HG03354 (cell line): ENCODE results near the gene FOXP4.

Experiments
- ATAC-seq: cut with Tn5 transposase; IDR thresholded peaks from one replicate; pipeline ENCODE4 v1.9.1; 2021; ENCODE audit warnings: mild to moderate bottlenecking; ENCODE audit not compliant: unreplicated experiment, poor library complexity, severe bottlenecking

Gene FOXP4

DNA sequence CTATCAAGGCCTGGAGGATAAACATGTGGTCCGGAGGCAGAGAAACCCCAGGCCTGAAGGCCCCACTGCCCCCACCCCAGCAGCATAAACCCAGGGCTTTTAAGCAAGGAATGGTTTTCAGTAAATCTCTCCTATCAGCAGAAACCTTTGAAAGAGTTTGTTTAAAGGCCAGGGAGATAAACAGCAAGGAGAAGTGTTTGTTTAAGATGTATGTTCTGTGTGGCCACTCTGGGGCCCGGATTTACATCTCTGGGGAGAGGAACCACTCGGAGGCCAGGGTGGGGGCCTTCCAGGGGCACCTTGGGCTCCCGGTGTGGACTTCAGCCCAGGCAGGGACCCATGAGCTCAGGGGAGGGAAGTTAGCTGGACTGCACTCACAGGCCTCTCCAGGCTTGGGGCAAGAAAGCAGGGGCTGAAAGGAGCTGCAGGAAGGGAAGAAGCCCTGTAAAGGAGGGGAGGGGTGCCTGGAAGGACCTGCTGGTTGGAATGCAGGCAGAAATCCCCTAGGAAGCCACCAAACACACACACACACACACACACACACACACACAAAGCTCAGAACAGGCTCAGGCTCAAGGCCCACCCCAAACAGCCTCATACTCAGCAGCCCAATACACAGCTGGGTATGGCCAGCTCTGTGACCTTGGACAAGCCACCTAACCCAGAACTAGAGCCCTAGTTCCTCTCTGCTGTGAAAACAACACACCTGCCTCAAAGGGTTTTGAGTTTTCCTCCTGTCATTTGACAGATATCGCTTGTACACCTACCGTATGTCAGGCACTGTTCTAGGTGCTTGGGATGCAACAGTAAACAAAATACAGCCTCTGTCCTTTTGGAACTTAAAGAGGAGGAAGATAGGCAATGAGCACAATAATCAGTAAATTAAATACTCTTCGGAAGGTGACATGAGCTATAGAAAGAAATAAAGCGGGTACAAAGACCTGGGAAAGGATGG, 26.2 kb upstream of the FOXP4 start:
- no peak for ATAC-seq

DNA sequence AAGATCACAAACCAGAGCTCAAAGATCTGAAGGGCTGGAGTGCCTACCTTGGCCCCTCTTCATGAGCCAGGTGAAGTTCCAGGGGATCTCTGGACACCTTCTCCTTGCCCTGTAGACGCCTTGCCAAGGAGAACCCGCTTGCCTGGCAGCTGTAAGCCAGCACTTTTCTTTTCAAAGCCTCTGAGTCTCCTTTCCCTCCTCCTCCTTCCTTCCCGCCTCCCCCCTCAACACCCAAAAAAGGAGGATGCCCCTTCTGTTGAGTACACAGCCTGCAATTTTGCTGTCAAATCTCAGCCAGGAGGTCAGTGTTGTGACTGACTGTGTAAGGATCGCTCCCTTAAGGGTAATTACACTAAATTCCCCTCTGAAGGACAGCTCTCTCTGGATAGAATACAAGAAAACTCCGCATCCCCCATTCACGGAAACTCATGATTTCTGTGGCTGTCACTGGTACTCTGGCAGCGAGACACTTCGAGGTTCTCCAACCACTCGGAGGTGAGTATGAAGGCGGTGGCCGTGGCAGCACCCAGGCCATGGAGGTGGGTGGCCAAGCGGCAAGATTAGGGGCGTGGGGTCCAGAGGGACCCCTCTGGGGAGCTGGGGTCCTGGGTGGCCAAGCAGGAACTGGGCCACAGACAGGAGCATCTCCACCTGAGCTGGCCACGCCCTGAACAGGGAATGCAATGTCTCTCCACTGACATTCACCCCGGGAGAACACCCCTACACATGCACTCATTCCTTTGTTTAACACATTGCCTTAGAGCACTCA, 23.2 kb upstream of the FOXP4 start:
- no peak for ATAC-seq

DNA sequence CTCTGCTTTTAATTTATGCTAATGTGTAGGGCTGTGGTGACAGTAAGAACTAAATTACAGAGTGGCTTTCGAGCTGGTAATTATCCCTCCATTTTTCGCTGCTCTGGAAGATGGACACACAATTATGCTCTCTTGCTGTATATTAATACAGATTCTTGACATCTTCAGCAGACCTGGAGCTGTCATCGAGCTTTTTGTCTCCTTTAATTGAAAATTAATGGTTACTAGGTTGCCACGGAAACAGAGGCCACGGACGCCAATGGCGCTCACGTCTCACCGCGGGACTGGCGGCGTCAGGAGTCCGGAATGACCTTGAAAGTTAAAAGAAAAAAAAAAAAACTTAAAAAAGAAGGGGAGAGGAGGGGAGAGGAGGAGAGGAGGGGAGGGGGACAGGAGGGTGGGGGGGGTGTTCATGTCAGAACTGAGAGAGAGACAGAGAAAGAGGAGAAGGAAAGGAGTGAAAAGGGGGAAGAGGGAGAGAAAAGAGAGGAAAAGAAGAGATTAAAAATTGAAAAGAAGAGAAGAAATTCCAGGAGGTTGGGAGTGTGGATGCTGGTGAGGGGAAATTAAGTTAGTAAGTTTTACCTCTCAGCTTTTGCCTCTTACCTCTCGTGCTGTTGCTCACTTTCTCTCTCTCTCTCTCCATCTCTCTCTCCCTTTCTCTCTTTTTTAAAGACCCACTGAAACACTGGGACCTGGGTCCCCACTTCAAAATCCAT, 22.1 kb upstream of the FOXP4 start:
- no peak for ATAC-seq

DNA sequence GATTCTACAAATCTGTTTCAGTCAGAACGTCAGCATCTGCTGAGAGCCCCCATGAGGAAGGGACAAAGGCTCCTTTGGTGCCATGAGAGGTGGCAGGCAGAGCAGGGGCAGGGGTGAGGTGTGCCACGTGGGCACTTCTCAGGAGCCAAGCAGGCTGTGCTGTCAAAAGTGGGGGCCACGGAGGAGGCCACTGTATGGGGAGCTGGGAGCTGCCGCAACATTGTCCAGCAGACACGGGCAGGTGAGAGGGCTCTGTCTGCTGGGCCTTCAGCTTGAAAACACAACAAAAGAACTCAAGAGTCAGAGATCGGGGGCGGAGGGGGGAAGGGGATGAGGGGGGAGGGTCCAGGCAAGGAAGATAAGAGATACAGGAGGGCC, 21.6 kb upstream of the FOXP4 start:
- no peak for ATAC-seq

DNA sequence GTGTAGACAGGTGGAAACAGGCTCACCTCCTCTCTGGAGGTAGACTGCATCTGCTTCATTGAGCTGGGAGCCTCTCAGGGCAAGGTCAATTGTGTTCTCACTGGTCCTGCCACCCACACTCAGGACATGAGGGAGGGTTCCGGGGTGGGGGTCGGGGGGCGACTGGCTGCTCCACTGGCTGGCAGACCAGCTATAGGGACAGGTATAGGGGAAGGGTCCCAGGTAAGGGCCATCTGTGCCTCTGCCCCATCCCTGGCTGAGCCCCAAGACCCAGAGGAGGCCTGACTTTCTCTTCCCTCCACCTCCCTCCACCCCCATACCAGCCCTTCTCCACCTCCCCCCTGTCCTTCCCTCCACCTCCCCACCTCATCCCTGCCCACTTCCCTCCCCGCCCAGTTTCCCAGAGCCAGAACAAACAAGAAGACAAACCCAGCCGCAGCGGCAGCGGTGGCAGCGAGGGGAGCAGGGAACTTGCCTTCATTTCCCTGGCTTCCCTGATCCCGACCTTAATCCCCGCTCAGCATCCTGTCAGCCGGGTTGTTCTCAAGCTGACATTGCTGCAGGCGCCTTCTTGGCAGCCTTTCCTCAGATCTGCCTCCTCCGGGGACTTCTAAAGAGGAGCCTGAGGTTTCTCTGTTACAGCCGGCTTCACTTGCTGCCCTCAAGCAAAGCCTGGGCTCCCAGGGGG, 18.3 kb upstream of the FOXP4 start:
- no peak for ATAC-seq

DNA sequence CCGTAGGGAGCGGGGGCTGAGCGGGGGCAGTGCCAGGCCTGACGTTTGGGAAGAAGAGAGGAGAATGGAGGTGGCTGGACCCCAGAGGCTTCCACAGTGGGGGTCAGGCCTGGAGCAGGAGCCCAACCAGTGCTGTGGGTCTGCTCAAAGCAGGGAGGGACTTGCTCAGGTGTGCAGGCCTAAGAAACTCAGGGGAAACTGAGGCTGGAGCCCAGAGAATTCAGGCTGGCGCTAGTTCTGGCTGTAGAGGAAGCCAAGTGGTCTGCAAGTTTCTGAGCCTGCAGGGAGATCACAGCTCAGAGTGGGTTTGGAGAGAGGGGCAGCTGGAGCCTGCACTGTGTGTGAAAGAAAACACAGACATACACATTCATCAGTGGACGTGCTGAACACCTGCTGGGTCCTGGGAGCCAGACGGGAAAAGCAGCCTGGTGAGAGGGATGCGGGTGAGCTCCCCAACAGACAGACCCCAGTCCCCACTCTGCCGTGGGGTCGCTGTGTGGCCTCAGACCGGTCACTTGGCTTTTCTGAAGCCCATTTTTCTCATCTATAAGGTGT, 17.7 kb upstream of the FOXP4 start:
- no peak for ATAC-seq

DNA sequence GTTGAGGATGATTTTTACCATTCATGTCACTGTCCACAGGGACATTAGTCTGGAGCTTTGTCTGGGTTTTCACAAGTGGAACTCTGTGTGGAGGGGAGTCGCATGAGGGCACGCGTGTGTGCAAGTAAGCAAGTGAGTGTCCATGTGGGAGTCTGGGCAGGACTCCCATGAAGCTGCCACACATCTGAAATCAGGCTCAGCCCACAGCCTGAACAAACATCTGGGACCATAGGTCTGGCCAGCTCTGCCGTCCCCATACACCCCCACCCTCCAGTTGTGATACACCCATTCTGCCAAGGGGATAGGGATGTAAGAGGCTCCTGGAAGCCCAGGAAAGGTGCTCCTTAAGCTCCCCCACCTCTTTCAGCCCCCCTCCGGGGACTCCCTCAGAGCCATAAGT, 17.1 kb upstream of the FOXP4 start:
- ATAC-seq: no peak

DNA sequence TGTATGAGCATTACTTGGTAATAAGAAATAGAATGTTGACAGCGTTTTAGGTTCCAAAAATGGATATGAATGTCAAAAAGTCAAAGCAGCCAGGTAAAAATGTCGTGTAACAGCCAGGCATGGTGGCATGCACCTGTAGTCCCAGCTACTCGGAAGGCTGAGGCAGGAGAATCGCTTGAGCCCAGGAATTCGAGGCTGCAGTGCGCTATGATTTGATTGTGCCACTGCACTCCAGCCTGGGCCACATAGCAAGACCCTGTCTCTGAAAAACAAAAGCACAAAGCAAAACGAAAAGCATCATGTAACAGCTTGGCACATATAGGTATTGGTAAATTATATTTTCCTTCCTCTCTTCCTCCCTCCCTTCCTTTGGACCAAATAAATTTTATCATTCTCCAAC, 16.2 kb upstream of the FOXP4 start:
- no peak for ATAC-seq

DNA sequence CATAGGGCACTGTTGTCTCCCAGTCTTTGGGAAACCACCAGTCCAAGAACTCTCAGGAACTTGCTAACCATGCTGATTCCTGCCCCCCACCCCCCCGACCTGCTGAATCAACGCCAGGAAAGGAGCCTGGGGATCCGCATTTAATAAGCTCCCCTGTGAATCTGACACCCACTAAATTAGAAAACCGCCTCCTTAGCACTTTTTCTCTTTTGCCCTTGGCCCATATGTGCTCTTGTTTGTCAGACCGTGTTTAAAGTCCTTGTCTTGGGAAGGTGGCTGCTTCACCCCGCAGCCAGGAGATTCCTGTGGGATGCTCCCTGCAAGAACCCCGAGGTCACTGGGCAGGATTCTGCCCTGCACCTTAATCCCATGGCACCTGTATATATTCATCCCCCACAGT, 15.7 kb upstream of the FOXP4 start:
- no peak for ATAC-seq

DNA sequence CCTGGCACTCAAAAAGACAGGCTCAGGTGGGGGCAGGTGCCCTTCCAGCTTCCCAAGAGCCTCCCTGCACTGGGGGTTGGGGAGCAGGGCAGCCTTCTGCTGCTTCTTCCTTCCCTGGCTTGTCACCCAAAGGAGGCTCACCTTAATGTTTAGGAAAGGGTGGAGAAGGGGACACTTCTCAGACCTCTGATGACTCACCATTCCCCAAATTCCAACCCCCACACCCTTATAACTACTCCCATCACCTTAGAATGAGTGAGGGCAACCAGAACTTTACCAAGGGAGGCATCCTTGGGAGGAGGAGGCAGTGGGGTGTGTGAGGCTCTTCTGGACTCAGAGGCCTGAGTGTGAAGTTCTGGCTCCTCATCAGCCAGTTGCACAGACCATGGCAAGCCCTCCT, 15.2 kb upstream of the FOXP4 start:
- no peak for ATAC-seq

DNA sequence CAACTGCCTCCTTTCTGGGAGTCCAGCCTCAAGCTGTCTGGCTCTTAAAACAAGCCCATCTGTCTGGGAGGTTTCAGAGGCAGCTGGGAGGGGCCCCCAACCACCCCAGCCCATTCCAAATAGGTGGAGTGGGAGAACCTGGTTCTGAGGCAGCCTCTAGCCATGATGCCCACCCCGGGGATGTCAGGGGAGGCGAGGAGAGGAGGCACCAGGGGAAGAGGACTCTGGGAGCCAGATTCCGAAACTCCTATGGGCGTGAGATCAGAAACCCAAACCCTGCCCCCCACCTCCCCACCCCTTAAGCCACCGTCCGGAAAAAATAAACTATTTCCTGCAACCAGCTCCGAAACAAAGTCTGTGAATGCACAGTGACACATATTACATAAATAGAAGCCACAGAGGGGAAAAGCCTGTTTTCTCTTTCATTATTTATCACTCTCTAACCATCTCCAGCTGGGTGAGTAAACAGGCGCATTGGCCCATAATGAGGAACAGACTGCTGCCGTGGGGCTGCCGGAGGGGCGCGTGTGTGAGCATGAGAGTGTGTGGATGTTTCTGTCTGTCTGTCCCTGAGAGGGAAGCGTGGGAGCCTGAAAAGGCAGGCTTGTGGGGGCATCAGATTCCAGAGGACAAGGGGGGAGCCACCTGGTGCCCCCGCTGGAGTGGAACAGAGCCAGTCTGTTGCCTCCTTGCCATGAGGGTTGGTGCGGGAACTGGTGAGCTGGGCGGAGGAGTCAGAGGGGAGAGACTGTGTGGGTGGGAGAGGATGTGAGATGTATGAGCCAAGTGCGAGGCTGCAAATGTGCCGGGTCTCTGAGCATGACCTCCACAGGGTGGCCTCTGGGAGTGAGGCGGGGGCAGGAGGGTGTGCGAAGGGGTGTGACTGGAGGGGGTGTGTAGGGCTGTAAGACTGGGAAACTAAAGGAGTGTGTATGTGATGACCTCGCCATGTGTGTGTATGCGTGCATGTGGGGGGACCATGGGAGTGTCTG, 14.3 kb upstream of the FOXP4 start:
- peak; percentile 92 for ATAC-seq

DNA sequence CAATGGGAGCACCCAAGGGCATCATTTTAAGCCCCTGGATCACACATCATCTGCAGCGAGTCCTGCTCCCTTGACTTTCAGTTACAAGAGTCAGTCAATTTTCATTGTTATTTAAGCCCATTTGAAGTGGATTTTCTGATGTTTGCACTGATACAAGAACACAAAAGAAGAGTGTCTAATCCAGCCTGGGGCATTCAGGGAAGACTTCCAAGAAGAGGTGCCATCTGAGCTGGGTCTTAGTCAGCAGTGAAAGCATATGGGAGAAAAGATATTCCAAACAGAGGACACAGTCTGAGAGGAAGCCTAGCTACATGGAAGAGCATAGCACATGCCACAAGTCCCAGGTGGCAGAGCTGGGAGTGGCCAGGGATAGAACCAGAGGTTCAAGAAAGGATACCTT, 10.4 kb upstream of the FOXP4 start:
- no peak for ATAC-seq

DNA sequence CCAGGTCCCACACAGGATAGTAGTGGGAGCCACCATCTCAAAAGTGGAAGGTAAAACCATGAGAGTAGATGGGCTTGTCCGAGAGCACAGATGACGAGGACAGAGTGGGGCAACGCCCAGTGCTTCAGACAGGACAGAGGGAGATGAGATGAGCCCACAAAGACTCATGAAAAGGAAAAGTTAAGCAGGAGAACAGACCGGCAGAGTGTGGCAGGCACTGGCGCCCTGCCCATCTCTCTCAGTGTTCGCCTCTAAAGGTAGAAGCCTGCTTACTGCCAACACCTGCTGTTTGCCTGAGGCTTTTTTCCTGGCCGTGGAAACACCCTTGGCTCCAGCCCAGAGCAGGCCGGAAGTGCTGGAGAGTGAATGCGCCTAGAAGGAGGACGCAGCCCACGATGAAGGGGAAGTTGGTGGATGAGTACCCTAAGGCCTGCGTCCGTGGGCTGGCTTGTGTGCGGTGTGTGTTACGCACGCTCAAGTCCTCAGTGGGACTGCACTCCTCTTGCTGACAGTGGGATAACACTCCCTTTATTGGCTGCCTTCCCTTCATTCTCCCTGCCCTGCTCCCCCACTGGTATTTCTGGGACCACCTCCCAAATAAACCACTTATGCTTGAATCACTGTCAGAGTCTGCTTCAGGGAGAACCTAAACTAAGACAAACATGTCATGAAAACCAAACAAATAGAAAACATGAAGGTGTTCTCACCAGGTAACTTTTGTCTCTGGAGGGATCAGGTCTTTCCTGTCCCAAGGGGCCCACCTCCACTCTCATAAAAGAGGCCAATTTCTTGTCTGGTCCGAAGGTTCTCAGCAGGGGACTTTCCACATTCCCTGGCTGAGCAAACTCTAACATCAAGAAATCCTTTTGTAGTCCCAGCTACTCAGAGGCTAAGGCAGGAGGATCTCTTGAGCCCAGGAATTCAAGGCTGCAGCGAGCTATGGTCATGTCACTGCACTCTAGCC, 9.1 kb upstream of the FOXP4 start:
- ATAC-seq: no peak

DNA sequence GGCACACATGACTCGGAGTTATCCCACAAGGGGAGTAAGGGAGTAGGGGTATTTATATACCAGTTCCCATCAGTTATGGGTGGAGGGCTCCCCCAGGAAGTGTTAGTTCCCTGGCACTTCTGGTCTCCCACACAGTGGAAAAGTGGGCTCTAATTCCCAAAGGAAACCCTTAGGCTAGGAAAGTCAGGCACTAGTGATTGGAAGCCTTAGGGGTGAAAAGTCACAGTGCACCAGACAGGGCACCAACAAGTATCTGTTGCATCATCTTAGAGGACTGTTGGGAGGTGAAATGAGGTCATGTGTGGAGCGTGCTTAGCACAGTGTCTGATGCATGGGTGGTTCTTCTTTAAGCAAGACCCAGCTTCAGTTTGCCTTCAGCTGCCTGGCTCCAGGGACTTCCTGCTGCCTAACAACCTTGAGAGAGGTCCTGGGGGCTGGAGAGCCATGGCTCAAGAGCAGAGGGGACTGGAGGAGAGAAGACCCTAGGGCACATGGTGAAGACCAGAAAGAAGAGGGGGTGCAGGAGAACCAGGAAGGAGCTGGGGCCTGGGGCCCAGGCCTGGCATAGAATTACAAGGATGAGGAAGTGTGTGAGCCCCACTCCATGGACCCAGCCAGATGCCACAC, 7.5 kb upstream of the FOXP4 start:
- ATAC-seq: peak; percentile 49

DNA sequence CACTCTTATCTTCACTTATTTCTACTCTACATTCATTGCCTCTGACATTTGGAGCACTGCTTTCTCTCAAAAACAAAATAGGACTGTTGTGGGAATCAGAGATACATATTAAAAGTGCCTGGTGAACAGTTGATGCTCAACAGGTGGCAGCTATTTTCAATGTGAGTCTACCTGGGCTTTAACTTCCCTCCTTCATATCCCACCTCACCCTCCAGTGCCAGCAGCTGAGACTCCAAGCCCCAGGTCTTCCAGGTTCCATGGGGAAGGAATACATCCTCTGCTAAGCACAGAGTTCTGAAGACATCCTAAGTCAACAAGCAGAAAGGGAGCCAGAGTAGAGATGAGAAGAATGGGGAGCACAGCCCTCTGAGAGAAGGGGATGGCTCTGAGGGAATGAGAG, 7.0 kb upstream of the FOXP4 start:
- no peak for ATAC-seq

DNA sequence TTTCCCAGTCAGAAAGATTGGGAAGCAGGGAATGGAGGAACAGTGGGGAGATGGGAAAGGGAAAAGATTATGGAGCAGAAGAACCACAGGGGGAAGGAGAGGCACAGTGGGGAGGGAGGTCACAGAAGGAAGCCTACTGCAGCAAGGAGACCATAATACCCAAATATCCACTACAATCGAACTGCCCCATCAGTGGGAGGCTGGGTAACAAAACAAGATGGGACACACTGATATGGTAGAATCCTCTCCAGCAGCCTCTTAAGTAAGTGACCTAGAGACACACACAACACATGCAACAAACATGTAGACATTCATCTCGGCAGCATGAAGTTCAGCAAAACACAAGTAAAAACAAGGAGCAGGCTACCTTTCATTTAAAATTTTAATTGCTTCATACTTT, 4.8 kb upstream of the FOXP4 start:
- no peak for ATAC-seq

DNA sequence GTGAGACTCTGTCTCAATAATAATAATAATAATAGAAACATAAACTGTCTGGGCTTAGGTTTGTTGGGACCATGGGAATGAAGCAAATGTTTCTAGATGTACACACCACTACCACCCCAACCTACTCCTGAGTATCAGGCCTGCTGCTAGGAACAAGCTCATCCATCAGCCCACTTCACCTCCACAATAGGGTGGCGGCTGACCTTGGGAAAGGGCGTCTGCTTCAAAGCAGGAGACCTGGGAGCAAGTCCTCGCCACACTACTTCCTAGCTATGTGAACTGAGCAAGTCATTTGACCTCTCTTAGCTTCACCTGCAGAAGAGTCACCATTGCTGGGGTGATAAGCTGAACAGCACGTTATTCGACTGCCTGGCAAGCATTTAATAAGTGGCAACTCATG, 3.1 kb upstream of the FOXP4 start:
- ATAC-seq: no peak
